ENCODE data around the gene CBLN3. TPM values are rescaled to one million over a fixed set of nuclear protein-coding genes. Genes with fewer than 3 reads are reported as not detected.

The CBLN3 gene
- total and polyA plus RNA-seq, 7 donors: 0.38 to 1.5 (median 0.70) TPM

DNA sequence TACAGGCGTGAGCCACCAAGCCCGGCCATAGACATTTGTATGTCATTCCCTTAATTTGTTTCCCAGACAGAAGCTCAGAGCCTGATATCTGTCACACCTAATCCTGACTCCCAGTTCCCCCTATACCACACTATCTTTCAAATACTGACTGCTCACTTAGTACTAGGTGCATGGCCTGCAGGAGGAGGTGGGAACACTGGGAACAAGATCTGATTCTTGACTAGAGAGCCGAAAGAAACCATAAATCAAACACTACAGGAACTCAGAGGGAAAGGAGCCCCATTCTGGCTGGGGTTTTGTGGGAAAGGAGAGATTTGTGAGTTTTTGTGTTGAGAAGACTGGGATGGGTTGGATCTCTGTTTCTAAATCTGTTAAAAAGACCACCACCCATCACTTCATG is 5.2 kb upstream of the CBLN3 start:
- Histone ChIP-seq H3K4me1 (peaks cover 31% of the 10 kb centered on the region), H3K4me3 (no peak overlapping the region), H3K9me3 (no peaks in the 10 kb centered on the region), H3K36me3 (ENCODE audit: insufficient read depth in 1 of 2, low read depth in 1 of 2) (peaks cover 0 to 84% of the 10 kb centered on the region in 2 donors), H3K27ac (no peak overlapping the region), H3K27me3 (ENCODE audit: insufficient read depth in 3 of 3, low read length in 2 of 3) (no peaks in the 10 kb centered on the region)
- no peak for ATAC-seq
- TF ChIP-seq, protein P1, sequence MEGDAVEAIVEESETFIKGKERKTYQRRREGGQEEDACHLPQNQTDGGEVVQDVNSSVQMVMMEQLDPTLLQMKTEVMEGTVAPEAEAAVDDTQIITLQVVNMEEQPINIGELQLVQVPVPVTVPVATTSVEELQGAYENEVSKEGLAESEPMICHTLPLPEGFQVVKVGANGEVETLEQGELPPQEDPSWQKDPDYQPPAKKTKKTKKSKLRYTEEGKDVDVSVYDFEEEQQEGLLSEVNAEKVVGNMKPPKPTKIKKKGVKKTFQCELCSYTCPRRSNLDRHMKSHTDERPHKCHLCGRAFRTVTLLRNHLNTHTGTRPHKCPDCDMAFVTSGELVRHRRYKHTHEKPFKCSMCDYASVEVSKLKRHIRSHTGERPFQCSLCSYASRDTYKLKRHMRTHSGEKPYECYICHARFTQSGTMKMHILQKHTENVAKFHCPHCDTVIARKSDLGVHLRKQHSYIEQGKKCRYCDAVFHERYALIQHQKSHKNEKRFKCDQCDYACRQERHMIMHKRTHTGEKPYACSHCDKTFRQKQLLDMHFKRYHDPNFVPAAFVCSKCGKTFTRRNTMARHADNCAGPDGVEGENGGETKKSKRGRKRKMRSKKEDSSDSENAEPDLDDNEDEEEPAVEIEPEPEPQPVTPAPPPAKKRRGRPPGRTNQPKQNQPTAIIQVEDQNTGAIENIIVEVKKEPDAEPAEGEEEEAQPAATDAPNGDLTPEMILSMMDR (IDR thresholded peaks at IDR 0.05): no peak
- intact Hi-C loops (cut with DNase I): loop anchor here (2.0 to 10.0 kb wide), 4 partner anchors 102 to 1517 kb away; partner anchors contain the start of genes TINF2 (in 2 of the 2) and RBM23 (in 1 of the 2)
- WGBS, 3 donors: 63 to 72% (median 71%) methylated on average over 3 of the region's 3 CpGs
- DNase-seq: no peak

DNA sequence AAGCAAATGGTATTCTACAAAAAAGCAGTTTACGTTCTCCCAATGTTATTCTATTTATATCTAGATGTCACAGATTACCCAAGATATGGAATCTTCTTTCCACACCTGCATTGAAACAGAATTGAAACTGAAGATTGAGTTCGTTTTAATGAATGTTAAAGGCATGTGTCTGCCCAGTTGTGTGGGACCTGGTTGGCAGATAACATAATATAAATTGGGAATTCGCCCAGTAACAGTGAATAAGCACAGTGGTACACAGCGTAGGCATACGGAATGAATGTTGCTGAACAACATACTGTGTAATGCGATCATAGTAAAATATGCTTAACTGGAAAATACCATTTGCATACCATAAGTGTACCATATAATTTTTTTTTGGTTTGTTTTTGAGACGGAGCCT is 4.6 kb upstream of the CBLN3 start:
- Histone ChIP-seq H3K27me3 (ENCODE audit: insufficient read depth in 3 of 3, low read length in 2 of 3) (no peaks in the 10 kb centered on the region), H3K9me3 (no peaks in the 10 kb centered on the region), H3K27ac (no peak overlapping the region), H3K4me3 (no peak overlapping the region), H3K4me1 (peaks cover 31% of the 10 kb centered on the region), H3K36me3 (ENCODE audit: insufficient read depth in 1 of 2, low read depth in 1 of 2) (peaks cover 0 to 78% of the 10 kb centered on the region in 2 donors)
- DNase-seq: no peak
- TF ChIP-seq, protein P1 (IDR thresholded peaks at IDR 0.05): no peak
- WGBS, 3 donors: 71 to 81% (median 76%) methylated on average over 7 of the region's 7 CpGs
- ATAC-seq: no peak
- intact Hi-C loops (cut with DNase I): loop anchor here in 1 of 2 donors (2.0 to 10.0 kb wide), 2 partner anchors 101 to 189 kb away; partner anchors contain the start of gene TINF2

DNA sequence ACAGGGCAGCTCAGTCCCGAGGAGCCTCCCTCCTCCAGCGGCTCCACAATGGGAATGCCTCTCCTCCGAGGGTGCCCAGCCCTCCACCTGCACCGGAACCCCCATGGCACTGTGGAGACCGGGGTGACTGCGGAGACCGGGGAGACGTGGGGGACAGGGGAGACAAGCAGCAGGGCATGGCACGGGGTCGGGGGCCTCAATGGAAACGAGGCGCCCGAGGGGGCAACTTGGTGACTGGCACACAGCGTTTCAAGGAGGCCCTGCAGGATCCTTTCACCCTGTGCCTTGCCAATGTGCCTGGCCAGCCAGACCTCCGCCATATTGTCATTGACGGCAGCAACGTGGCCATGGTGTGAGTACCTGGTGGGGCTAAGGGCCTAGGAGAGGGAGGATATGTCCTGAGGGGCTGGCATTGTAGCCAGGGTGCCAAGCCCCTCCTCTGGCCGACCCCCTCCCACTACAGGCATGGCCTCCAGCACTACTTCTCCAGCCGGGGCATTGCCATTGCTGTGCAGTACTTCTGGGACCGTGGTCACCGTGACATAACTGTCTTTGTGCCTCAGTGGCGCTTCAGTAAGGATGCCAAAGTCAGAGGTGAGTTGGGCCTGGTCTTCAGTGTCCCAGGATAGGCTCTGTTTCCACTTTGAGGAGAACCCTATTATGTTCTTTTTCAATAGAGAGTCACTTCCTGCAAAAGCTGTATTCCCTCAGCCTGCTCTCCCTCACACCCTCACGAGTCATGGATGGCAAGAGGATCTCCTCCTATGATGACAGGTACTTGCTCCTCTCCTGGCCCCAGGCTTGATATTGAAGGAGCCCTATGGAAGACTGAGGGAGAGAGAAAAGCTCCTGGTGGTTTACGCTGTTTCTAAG is 3.0 kb upstream of the CBLN3 start:
- Histone ChIP-seq H3K36me3 (ENCODE audit: insufficient read depth in 1 of 2, low read depth in 1 of 2) (peaks cover 0 to 62% of the 10 kb centered on the region in 2 donors), H3K27me3 (ENCODE audit: insufficient read depth in 3 of 3, low read length in 2 of 3) (no peaks in the 10 kb centered on the region), H3K9me3 (no peaks in the 10 kb centered on the region), H3K27ac (no peak overlapping the region), H3K4me3 (no peak overlapping the region), H3K4me1 (peaks cover 30% of the 10 kb centered on the region)
- 80 to 81% (median 81%) methylated on average over 22 to 24 of the region's 24 CpGs for WGBS, 3 donors
- TF ChIP-seq, protein P1 (IDR thresholded peaks at IDR 0.05): no peak
- ATAC-seq: no peak
- intact Hi-C loops (cut with DNase I): loop anchor here in 1 of 2 donors (10.0 kb wide), 1 partner anchor 188 kb away; the partner anchor contains the start of gene TINF2
- DNase-seq: no peak

DNA sequence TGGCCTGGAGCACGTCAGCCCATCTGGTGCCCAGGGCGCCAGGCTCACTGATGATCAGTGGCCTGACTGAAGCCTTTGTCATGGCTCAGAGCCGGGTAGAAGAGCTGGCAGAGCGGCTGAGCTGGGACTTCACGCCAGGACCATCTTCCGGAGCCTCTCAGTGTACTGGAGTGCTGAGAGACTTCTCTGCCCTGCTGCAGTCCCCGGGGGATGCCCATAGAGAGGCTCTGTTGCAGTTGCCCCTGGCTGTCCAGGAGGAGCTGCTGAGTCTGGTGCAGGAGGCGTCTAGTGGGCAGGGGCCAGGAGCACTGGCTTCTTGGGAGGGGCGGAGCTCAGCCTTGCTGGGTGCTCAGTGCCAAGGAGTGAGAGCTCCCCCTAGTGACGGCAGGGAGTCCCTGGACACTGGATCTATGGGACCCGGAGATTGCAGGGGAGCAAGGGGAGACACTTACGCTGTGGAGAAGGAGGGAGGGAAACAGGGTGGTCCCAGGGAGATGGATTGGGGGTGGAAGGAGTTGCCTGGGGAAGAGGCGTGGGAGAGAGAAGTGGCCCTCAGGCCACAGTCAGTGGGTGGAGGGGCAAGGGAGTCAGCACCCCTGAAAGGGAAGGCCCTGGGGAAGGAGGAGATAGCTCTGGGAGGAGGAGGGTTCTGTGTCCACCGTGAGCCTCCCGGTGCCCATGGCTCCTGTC is 2.2 kb upstream of the CBLN3 start:
- ATAC-seq: peak; percentile 75 to 84 (median 82)
- H3K27ac ChIP-seq: peak overlapping the region; percentile 98
- no peaks in the 10 kb centered on the region for H3K27me3 ChIP-seq (ENCODE audit: insufficient read depth in 3 of 3, low read length in 2 of 3)
- 23 to 34% (median 26%) methylated on average over 14 to 15 of the region's 15 CpGs for WGBS, 3 donors
- no peaks in the 10 kb centered on the region for H3K9me3 ChIP-seq
- H3K4me1 ChIP-seq: peaks cover 23% of the 10 kb centered on the region
- intact Hi-C loops (cut with DNase I): loop anchor here in 1 of 2 donors (10.0 kb wide), 1 partner anchor 187 kb away; the partner anchor contains the start of gene TINF2
- peak; percentile 91 to 95 for DNase-seq
- H3K36me3 ChIP-seq (ENCODE audit: insufficient read depth in 1 of 2, low read depth in 1 of 2): peaks cover 0 to 55% of the 10 kb centered on the region in 2 donors
- TF ChIP-seq, protein P1 (IDR thresholded peaks at IDR 0.05): peak; percentile 82
- H3K4me3 ChIP-seq: peak overlapping the region; percentile 84
